KMS-11 (cell line): ENCODE data around the gene HDC.

Experiments used
- H2AFZ ChIP-seq: fragments of 200-600 bp; sonication (generic); 2 replicates; pipeline ENCODE4 v1.6.1; 2016; ENCODE audit warnings: antibody characterized with exemption, mixed run types, low read depth
- H3K27ac ChIP-seq: fragments of 200-600 bp; sonication (generic); 2 replicates; pipeline ENCODE4 v1.6.1; 2016; ENCODE audit warnings: mild to moderate bottlenecking, mixed run types
- H3K27me3 ChIP-seq: fragments of 200-600 bp; sonication (generic); 2 replicates; pipeline ENCODE4 v1.6.1; 2017; ENCODE audit warnings: mild to moderate bottlenecking, low read depth, mixed run types, moderate library complexity; ENCODE audit not compliant: insufficient read depth
- H3K36me3 ChIP-seq: fragments of 200-600 bp; sonication (generic); 2 replicates; pipeline ENCODE4 v1.6.1; 2017; ENCODE audit warnings: mild to moderate bottlenecking, mixed run types; ENCODE audit not compliant: insufficient read depth
- H3K4me1 ChIP-seq: fragments of 200-600 bp; sonication (generic); 2 replicates; pipeline ENCODE4 v1.6.1; 2016; ENCODE audit warnings: mild to moderate bottlenecking, low read depth, mixed run types; ENCODE audit not compliant: poor library complexity, severe bottlenecking
- H3K4me2 ChIP-seq: fragments of 200-600 bp; sonication (generic); 2 replicates; pipeline ENCODE4 v1.7.0; 2016; ENCODE audit warnings: mild to moderate bottlenecking, mixed run types
- H3K4me3 ChIP-seq: fragments of 200-600 bp; sonication (generic); IDR thresholded peaks from 2 replicates; pipeline ENCODE4 v1.6.1; 2017; ENCODE audit warnings: low read depth, low read length, mixed read lengths; ENCODE audit not compliant: insufficient read depth
- H3K79me2 ChIP-seq: fragments of 200-600 bp; sonication (generic); 2 replicates; pipeline ENCODE4 v1.6.1; 2016; ENCODE audit warnings: low read depth, mixed run types; ENCODE audit not compliant: insufficient read depth
- H3K9ac ChIP-seq: fragments of 200-600 bp; sonication (generic); 2 replicates; pipeline ENCODE4 v1.6.1; 2016; ENCODE audit warnings: mild to moderate bottlenecking, mixed run types
- H4K20me1 ChIP-seq: fragments of 200-600 bp; sonication (generic); 2 replicates; pipeline ENCODE4 v1.6.1; 2016; ENCODE audit warnings: mild to moderate bottlenecking, mixed run types; ENCODE audit not compliant: insufficient read depth
- TF ChIP-seq, protein P1 (sequence below): fragments of 200-600 bp; sonication (generic); conservative IDR thresholded peaks from 2 replicates; pipeline ENCODE4 v1.6.1; 2017; ENCODE audit warnings: low read depth, mild to moderate bottlenecking, antibody characterized with exemption, low read length, moderate library complexity, mixed read lengths

HDC gene

DNA sequence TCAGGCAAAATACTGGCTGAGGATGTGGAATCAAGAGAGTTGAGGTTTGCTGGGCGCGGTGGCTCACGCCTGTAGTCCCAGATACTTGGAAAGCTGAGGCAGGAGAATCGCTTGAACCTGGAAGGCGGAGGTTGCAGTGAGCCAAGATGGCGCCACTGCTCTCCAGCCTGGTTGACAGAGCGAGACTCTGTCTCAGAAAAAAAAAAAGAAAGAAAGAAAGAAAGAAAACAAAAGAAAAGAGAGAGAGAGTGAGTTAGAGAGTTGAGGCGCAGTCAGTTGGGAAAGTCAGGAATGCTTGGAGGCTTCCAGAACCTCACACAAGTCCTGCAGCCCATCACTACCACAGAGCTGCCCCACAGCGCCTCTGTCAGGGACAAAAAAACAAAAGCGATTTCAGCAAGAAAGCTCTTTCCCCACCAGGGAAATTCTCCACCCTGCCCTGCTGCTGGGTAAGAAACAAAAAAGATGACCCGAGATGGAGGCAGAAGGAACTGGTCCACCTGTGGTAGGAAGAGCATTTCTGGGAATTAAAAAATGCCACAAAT lies 13.8 kb downstream of the HDC start:
- no peaks in the 10 kb centered on the region for H3K4me1 ChIP-seq
- TF ChIP-seq, protein P1, sequence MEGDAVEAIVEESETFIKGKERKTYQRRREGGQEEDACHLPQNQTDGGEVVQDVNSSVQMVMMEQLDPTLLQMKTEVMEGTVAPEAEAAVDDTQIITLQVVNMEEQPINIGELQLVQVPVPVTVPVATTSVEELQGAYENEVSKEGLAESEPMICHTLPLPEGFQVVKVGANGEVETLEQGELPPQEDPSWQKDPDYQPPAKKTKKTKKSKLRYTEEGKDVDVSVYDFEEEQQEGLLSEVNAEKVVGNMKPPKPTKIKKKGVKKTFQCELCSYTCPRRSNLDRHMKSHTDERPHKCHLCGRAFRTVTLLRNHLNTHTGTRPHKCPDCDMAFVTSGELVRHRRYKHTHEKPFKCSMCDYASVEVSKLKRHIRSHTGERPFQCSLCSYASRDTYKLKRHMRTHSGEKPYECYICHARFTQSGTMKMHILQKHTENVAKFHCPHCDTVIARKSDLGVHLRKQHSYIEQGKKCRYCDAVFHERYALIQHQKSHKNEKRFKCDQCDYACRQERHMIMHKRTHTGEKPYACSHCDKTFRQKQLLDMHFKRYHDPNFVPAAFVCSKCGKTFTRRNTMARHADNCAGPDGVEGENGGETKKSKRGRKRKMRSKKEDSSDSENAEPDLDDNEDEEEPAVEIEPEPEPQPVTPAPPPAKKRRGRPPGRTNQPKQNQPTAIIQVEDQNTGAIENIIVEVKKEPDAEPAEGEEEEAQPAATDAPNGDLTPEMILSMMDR: no peak

DNA sequence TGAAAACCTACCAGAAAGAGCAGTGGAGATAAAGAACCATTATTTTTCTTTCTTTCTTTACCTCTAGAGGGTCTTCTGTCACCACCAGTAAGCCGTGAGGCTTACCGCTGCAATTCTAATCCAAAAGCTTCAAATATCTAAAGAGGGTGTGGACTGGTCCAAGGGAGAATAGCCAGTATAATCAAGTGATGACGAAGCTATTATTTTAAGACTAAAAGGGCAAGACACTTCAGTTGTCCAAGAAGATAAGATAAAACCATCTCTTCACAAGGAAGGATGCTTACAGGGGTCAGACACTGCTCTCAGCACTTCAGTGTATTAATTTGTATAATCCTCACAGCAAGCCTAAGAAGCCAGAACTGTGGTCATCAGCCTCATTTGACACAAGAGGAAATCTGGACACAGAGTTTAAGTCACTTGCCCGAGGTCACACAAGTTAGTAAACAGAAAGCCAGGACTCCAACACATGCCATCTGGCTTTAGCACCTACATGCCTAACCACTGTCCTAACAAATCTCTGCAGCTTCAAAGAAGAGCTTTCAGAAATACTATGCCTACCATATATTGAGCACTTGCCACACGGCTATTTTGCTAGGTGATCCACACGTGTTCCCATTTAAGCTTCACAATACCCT lies 14.6 kb downstream of the HDC start:
- H3K4me2 ChIP-seq: no peak overlapping the region
- H3K9ac ChIP-seq: no peak overlapping the region

More for the DNA sequence above, 13.8 kb downstream of the HDC start:
- H4K20me1 ChIP-seq: no peaks in the 10 kb centered on the region
- H3K79me2 ChIP-seq: no peaks in the 10 kb centered on the region
- H3K36me3 ChIP-seq: no peaks in the 10 kb centered on the region
- no peak overlapping the region for H3K27ac ChIP-seq
- H3K4me2 ChIP-seq: no peak overlapping the region
- H3K27me3 ChIP-seq: no peaks in the 10 kb centered on the region
- H3K4me3 ChIP-seq: no peak overlapping the region
- no peak overlapping the region for H3K9ac ChIP-seq
- no peak overlapping the region for H2AFZ ChIP-seq

DNA sequence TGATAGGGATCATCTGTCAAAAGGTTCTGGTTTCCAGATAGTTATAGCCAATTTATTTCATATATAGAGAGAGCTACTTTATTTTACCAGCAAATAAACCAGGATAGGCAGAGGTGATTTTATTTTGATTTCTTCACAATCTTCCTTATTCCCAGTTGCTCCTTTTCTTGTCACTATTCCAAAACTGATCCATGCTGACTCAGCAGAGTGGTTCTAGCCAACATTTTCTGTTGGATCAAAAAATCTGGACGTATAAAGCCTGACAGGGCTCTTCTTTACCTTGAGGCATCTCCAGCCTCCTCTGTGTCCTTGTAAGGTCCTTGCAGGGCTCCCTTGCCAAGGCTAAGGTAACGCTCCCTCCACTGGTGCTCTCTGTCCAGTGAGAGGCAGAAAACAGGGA lies 15.8 kb downstream of the HDC start:
- Histone ChIP-seq H3K9ac (no peak overlapping the region), H3K27ac (no peak overlapping the region), H3K4me1 (no peaks in the 10 kb centered on the region), H3K4me3 (no peak overlapping the region), H4K20me1 (no peaks in the 10 kb centered on the region), H3K4me2 (no peak overlapping the region), H3K36me3 (no peaks in the 10 kb centered on the region), H3K79me2 (no peaks in the 10 kb centered on the region), H2AFZ (no peak overlapping the region), H3K27me3 (no peaks in the 10 kb centered on the region)
- TF ChIP-seq, protein P1: no peak

More for the DNA sequence above, 14.6 kb downstream of the HDC start:
- TF ChIP-seq, protein P1: no peak
- Histone ChIP-seq H3K4me3 (no peak overlapping the region), H4K20me1 (no peaks in the 10 kb centered on the region), H2AFZ (no peak overlapping the region), H3K79me2 (no peaks in the 10 kb centered on the region), H3K36me3 (no peaks in the 10 kb centered on the region), H3K27ac (no peak overlapping the region), H3K4me1 (no peaks in the 10 kb centered on the region), H3K27me3 (no peaks in the 10 kb centered on the region)

DNA sequence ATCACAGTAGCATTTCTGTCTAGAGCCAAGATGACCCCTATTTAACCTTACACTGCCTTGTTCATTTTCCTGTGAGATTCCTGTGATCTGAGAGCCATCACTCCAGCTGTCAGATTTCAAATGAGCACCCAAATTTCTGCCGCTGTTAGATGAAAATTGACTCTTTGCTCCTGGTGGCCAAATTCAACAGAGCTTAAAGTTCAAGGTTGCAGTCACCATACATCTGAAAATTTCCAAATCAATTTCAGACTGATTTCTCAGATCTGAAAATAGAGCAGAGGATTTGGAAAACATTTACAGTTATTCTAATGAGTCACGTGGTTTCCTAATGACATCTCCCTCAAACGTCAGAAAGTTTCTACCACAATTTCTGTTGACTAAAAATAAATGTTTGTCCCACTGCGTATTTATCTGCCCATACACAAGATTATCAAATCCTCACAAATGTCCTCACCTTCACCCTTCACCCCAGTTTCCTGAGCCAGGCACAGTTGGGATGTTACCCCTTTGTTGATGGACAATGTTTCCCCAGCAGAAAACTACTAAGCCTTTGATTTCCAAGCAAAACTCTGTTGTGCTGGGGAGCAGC lies 16.4 kb downstream of the HDC start:
- no peak overlapping the region for H3K27ac ChIP-seq
- no peak overlapping the region for H3K9ac ChIP-seq
- H3K4me1 ChIP-seq: no peaks in the 10 kb centered on the region
- no peak overlapping the region for H2AFZ ChIP-seq
- H4K20me1 ChIP-seq: no peaks in the 10 kb centered on the region
- no peak overlapping the region for H3K4me2 ChIP-seq
- TF ChIP-seq, protein P1: no peak
- H3K36me3 ChIP-seq: no peaks in the 10 kb centered on the region
- H3K79me2 ChIP-seq: no peaks in the 10 kb centered on the region
- H3K4me3 ChIP-seq: no peak overlapping the region
- H3K27me3 ChIP-seq: no peaks in the 10 kb centered on the region
